Epithelial cell of proximal tubule (primary cell): ENCODE measurements around the gene BBIP1. TPM values are rescaled to one million over a fixed set of nuclear protein-coding genes. Genes with fewer than 3 reads are reported as not detected.

Experiments used
- DNase-seq: peaks from one replicate; pipeline ENCODE4 v3.0.0-alpha.2; 2011; ENCODE audit warnings: low read depth
- H3K4me3 ChIP-seq: 2 replicates; pipeline ENCODE4 v1.5.1; 2011; ENCODE audit warnings: low read depth, mild to moderate bottlenecking, low read length
- total RNA-seq: library from RNA; depleted of rRNA; stranded (reverse); fragments of >200 nt; gene quantifications from 2 replicates; pipeline ENCODE4 v1.2.3, GENCODE V29; 2015
- TF ChIP-seq, protein P1 (sequence below): conservative IDR thresholded peaks from 2 replicates; pipeline ENCODE4 v1.5.1; 2012; ENCODE audit warnings: low read depth, mild to moderate bottlenecking, low read length

Gene BBIP1
- total RNA-seq, 1 donor from 2014 or later, result 27.0 TPM

DNA sequence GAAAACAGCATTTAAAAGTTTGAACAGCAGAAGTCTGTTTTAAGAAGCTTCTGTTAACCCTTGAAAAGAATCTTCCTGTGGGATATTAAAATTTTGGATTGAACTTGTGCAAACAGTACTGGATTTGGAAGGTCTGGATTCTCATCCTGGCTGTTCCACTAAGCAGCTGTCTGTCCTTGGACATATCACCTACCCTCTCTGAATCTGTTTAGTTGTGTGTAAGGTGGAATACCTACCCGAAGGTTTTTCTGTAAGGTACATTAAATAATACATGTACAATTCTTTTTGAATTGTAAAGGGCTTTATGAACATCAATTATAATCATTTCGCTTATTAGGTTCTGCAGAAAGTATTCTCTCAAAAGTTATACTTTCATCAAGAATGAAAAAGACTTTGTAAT lies 45.0 kb downstream of the BBIP1 start:
- DNase-seq, result no peak

DNA sequence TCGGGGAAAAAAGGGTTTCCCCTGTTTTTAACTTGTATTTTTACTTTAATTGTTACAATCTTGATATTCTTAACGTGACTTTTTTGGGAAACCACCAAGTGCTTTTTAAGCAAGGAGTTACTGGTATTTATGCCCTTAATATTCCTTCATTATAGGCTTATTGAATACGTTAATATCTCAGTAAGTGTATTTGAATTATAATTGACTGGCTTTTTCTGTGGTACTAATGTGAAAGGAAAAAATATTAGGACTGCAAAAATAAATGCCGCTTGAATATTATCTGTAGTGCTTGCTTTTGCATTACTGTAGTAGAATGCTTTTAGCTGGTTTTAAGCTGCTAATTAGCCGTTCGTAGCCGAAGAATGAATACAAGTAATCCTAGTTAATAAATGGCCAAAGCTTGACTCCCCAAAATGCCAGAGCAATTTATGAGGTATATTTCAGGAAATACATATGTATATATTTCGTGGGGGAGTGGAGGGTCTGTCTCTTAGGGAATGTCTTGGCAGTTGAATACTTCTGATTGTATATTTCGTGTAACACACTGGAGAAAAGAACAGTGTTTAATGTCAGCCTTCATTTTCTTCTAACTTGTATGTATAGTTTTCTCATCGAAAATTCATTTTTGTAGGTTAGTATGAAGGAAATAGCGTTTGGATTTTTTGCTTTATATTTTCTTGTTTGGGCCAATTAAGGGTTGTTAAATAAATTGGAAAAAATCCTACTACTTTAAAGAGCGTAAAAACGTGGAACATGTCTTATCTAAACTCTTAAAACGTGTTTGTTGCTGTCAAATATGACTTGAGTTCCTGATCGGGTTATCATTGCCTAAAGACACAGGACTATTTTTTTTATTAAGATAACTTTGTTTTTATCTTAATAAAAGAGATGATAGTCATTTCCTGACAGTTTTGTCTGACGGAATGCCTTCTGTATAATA lies 45.7 kb downstream of the BBIP1 start:
- H3K4me3 ChIP-seq, result peak overlapping the region; percentile 87
- TF ChIP-seq, protein P1, sequence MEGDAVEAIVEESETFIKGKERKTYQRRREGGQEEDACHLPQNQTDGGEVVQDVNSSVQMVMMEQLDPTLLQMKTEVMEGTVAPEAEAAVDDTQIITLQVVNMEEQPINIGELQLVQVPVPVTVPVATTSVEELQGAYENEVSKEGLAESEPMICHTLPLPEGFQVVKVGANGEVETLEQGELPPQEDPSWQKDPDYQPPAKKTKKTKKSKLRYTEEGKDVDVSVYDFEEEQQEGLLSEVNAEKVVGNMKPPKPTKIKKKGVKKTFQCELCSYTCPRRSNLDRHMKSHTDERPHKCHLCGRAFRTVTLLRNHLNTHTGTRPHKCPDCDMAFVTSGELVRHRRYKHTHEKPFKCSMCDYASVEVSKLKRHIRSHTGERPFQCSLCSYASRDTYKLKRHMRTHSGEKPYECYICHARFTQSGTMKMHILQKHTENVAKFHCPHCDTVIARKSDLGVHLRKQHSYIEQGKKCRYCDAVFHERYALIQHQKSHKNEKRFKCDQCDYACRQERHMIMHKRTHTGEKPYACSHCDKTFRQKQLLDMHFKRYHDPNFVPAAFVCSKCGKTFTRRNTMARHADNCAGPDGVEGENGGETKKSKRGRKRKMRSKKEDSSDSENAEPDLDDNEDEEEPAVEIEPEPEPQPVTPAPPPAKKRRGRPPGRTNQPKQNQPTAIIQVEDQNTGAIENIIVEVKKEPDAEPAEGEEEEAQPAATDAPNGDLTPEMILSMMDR, result no peak

More for the DNA sequence above, 45.0 kb downstream of the BBIP1 start:
- peak overlapping the region; percentile 87 for H3K4me3 ChIP-seq
- TF ChIP-seq, protein P1, result no peak

DNA sequence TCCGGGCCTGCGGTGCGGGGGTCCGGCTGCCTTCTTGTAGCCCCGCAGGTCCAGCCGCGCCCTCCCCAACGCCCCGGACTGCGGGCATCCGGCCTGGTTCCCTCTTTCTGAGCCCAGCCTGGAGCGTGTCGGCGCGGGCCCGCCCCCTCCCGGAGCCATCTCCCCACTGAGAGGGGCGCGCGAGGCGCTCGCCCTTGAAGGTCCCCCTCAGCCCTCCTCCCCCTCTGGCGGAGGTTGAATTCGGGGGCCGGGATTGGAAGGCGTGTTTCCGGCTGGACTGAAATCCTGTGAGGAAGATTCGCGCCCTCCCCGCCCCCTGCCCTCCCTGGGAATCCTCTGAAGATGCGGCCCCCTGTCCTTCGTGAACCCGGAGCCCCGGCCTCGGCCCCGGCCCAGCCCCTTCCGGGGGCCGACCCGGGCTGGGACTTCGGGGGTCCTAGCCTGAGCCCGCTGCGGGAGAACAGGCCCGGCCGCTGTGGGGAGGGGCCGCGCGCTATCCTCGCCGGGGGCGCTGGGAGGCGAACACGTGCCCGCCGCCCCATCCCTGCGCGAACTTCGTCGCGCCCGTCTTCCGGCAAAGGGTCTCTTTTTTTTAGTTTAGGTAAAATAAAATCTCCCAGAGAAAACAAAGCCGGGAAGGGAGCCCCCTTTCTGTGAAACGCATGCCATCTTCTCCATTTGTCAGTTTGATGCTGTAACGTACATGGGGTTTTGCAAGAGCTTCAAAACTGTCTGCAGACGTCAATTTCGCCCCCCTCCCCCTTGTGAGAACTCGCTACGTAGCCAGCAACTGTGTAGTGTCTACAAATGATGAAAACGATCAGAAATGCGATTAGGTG lies 46.6 kb downstream of the BBIP1 start:
- no peak for DNase-seq
- TF ChIP-seq, protein P1, result peak; percentile 31

More for the DNA sequence above, 45.7 kb downstream of the BBIP1 start:
- no peak for DNase-seq

DNA sequence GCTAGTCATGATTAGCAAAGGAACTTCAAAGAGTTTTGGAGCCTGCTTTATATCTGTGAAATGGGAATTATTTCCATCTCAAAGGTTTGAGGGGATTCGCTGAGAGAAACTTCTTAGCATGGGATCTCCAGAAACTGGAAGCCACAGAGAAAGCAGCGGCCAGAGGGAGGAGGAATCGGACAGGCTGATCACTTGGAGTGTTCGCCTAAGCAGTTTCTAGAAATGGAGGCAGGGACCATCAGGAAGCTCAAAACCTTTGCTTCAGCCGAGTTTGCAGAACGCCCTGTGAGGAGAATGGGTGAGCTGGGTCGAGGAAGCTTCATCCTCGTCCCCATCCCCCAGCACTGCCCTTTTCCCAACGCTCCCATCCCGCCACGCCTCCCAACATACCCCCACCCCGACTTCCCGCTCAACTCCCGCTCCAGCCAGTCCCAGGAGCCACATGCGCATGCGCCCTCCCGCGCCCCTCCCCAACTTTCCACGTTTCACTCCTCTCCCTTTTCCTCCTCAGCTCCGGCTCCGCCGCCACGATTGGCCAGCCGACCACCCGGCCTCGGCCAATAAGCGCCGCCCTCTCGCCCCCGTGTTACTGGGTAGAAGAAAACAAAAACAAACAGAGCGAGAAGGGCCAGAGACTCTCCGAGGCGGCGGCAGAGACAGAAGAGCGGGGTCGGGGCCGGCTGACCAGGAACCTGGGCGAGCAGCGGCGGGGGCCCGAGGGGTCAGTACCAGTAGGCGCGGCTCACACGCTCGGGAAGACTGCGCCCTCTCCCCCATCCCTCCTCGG lies 47.5 kb downstream of the BBIP1 start, which contains the start of gene PDCD4:
Gene PDCD4, plus strand, starts transcription at position 631 of the 787 bp plus-strand sequence. CDS start 4,100 bp downstream, outside the sequence.
- H3K4me3 ChIP-seq, result peak within 1 kb of the TSS; percentile 87
- peak; percentile 58 for DNase-seq
- TF ChIP-seq, protein P1, result no peak

More for the DNA sequence above, 46.6 kb downstream of the BBIP1 start:
- peak overlapping the region; percentile 87 for H3K4me3 ChIP-seq

DNA sequence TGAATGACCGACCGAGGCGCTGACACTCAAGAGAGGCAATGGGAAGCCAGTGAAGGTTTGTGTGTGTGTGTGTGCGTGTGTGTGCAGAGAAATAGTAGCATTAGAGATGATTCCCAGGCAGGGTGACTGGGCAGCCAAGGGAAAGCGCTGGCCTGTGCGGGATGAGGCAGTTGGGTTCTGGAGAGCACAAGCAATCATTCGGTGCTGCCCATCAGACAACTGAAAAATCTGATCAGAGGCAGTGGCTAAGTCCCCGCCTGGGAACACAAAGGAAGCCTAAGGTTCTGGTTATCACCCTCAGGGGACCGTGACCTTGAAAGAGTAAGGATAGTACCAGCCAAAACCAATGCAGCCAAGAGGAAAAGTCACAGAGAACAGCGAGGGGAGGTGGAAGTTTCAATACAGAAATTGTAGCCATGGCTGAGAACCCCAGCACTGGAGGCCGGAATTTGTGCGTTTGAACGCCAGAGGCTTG lies 48.1 kb downstream of the BBIP1 start:
- H3K4me3 ChIP-seq, result peak overlapping the region; percentile 87
- TF ChIP-seq, protein P1, result no peak
- no peak for DNase-seq

DNA sequence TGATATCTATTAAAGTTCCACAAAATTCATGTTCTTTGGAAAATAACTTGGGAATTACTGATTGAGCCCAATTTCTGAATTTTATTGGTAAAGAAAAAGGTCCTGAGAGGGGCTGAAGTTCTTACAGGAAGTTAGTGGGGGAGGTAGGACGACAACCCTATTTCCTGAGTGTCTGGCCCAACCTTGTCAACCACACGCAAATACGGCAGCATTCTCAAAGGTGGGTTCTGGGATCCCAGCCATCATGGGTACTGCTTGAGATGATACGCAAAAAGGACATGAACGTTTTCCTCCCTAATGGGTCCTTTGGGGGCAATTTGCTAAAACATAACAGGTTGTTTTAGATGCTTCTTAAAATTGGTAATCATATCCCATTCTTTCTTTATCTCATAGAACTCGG lies 50.0 kb downstream of the BBIP1 start:
- TF ChIP-seq, protein P1, result no peak
- no peak overlapping the region for H3K4me3 ChIP-seq
- DNase-seq, result no peak
